NT2/D1 (cell line): Measurements from ENCODE around the gene TPP1.

Experiments used
- SUZ12 ChIP-seq: IDR thresholded peaks from 2 replicates; pipeline ENCODE4 v1.6.1; 2011; ENCODE audit not compliant: insufficient read length, insufficient read depth; ENCODE audit errors: extremely low read depth
- YY1 ChIP-seq: IDR thresholded peaks from 2 replicates; pipeline ENCODE4 v1.6.1; 2011; ENCODE audit not compliant: insufficient read length, insufficient read depth
- ZNF274 ChIP-seq: IDR thresholded peaks from 2 replicates; pipeline ENCODE4 v1.6.1; 2011; ENCODE audit warnings: mild to moderate bottlenecking, low read depth, low read length

DNA sequence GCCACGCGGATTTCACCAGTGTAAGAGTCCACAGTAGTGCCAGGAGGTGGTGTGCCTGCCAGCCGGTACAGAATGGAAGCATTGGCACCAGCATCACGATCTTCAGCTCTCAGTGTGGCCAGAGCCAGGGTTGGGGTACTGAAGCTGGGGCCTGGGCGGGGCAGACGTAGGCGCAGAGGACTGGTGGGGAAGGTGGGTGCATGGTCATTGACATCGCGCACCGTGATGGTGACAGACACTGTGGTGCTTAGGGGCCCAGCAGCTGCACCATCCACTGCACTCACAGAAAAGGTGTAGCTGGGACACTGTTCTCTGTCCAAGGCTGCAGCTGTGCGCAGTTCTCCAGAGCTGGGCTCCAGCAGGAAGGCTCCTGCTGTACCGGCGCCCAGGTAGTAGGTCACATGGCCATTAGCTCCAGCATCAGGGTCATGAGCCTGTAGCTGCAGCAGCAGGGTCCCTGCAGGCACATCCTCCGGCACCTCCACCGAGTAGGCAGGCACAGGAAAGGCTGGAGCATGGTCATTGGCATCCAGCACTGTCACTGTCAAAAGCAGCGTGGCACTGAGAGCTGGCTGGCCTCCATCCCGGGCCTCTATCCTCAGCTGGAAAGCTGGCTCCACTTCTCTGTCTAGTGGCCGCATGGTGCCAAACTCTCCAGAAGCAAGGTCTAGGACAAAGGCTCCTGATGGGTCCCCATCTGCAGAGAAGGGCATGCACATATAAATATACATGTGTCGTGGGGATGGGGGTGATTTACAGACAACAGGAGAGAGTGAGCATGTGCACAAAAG, 7.9 kb upstream of the TPP1 start:
- TF ChIP-seq YY1 (no peak), ZNF274 (no peak), SUZ12 (no peak)
